ENCODE measurements around the gene ZNF45.

DNA sequence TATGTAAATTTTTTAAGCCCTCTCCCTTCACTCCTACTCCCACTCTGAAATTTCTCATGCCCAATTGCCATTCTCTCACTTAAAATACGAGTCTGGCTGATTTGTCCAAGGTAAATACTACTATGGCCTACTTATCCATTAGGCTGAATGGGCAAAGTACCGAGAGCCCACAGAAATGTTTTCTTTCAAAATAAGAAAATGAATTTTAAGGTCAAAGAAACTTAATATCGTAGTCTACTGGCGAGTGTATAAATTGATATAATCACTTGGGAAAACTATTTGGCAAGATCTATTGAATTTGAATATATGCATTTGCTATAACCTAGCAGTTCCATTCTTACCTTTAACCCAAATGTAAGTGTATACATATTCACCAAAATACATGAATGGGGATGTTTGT, 32.7 kb downstream of the ZNF45 start:
- TF ChIP-seq, protein P1, sequence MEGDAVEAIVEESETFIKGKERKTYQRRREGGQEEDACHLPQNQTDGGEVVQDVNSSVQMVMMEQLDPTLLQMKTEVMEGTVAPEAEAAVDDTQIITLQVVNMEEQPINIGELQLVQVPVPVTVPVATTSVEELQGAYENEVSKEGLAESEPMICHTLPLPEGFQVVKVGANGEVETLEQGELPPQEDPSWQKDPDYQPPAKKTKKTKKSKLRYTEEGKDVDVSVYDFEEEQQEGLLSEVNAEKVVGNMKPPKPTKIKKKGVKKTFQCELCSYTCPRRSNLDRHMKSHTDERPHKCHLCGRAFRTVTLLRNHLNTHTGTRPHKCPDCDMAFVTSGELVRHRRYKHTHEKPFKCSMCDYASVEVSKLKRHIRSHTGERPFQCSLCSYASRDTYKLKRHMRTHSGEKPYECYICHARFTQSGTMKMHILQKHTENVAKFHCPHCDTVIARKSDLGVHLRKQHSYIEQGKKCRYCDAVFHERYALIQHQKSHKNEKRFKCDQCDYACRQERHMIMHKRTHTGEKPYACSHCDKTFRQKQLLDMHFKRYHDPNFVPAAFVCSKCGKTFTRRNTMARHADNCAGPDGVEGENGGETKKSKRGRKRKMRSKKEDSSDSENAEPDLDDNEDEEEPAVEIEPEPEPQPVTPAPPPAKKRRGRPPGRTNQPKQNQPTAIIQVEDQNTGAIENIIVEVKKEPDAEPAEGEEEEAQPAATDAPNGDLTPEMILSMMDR (IDR thresholded peaks at IDR 0.05): no peak
- TF ChIP-seq POLR2A (IDR thresholded peaks at IDR 0.05): no peak
- TF ChIP-seq POLR2AphosphoS5 (IDR thresholded peaks at IDR 0.05): no peak
- no peak for TF ChIP-seq EP300 (IDR thresholded peaks at IDR 0.05)
